HG03135 (cell line): Measurements from ENCODE around the gene GLT1D1.
"Not testable (repeated sequence)": the region's sequence is repeated elsewhere in the genome, so short reads cannot be mapped to it uniquely, and the experiment has no call there.

Source experiments
- ATAC-seq: cut with Tn5 transposase; IDR thresholded peaks from one replicate; pipeline ENCODE4 v1.9.1; 2021; ENCODE audit warnings: mild to moderate bottlenecking, moderate library complexity; ENCODE audit not compliant: unreplicated experiment

GLT1D1 gene

GRCh38 chr12:128852885-128853599, at the start of gene GLT1D1:
TSS of gene GLT1D1 (plus strand) at chr12:128853478. CDS start at chr12:128853582, 104 bp downstream.
- no peak for ATAC-seq

- no peak for ATAC-seq
Observed at GRCh38 chr12:128803788-128804187, 49.5 kb upstream of the GLT1D1 start.

- no peak for ATAC-seq
Observed at GRCh38 chr12:128804762-128805161, 48.5 kb upstream of the GLT1D1 start.

GRCh38 chr12:128805406-128805805, 47.9 kb upstream of the GLT1D1 start:
- not testable (repeated sequence) for ATAC-seq

- ATAC-seq, result no peak
Observed at GRCh38 chr12:128806573-128806972, 46.7 kb upstream of the GLT1D1 start.

GRCh38 chr12:128807161-128807724, 46.0 kb upstream of the GLT1D1 start:
- no peak for ATAC-seq

GRCh38 chr12:128808651-128809050, 44.6 kb upstream of the GLT1D1 start:
- no peak for ATAC-seq

GRCh38 chr12:128810182-128811127, 42.8 kb upstream of the GLT1D1 start:
- peak; percentile 89 for ATAC-seq

GRCh38 chr12:128811806-128812205, 41.5 kb upstream of the GLT1D1 start:
- ATAC-seq, result no peak

GRCh38 chr12:128813392-128813791, 39.9 kb upstream of the GLT1D1 start:
- no peak for ATAC-seq

GRCh38 chr12:128813883-128814282, 39.4 kb upstream of the GLT1D1 start:
- ATAC-seq, result no peak

- ATAC-seq, result no peak
Observed at GRCh38 chr12:128814411-128815261, 38.6 kb upstream of the GLT1D1 start.

GRCh38 chr12:128815779-128816642, 37.3 kb upstream of the GLT1D1 start:
- no peak for ATAC-seq

GRCh38 chr12:128816643-128816920, 36.7 kb upstream of the GLT1D1 start:
- ATAC-seq, result no peak

- peak; percentile 41 for ATAC-seq
Observed at GRCh38 chr12:128817111-128818015, 35.9 kb upstream of the GLT1D1 start.

- ATAC-seq, result peak; percentile 28
Observed at GRCh38 chr12:128818065-128819022, 34.9 kb upstream of the GLT1D1 start.

GRCh38 chr12:128819293-128820144, 33.8 kb upstream of the GLT1D1 start:
- no peak for ATAC-seq
